ENCODE results near the gene OSBPL6.

The OSBPL6 gene

GRCh38 chr2:178238750-178239149 lies 44.4 kb downstream of the OSBPL6 start:
- no peak for DNase-seq (ENCODE audit: low read depth)

GRCh38 chr2:178241844-178242551 lies 47.7 kb downstream of the OSBPL6 start:
- no peak for DNase-seq (ENCODE audit: low read depth)

- DNase-seq (ENCODE audit: low read depth), result no peak
These were observed 48.2 kb downstream of the OSBPL6 start for GRCh38 chr2:178242552-178242883.

DNA sequence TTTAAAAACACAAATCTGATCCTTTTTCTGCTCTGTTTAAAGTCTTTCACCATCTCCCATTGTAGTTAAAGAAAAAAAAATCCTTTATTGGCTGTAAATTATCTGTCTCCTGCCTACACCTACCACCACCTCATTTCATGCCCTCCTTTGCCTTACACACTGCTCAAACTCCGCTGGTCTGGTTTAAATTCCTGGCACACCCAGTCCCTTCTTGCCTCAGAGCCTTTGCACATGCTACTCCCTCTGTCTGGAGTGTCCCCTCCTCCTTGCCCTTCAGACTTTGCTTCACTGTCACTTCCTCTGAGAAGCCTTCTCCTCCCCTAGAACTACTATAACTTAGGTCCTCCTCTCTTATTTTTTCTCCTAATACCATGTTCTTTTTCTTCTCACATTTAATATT lies 49.6 kb downstream of the OSBPL6 start:
- no peak for DNase-seq (ENCODE audit: low read depth)

GRCh38 chr2:178244777-178245176 lies 50.5 kb downstream of the OSBPL6 start:
- DNase-seq (ENCODE audit: low read depth), result no peak

- DNase-seq (ENCODE audit: low read depth), result no peak
These were observed 52.4 kb downstream of the OSBPL6 start for GRCh38 chr2:178246696-178247095.

DNA sequence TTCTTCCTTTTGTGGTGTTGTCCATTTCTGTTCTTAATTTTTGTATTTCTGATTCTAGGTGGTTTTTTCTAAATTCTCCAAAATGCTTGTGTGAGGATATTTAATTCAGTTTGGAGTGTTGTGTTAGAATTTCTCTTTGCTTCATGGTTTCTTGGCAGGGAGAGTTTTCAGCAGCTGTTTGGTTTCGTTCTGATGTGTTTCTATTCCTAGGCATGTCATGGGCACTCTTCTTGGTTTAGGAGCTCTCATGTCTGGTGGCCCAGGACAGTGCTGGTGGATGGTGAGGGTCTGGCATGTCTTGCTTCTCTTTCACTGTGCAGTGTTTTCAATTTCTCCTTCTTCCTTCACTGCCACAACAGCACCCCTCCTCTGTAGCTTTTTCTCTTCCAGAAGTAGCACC lies 52.9 kb downstream of the OSBPL6 start:
- no peak for DNase-seq (ENCODE audit: low read depth)

DNA sequence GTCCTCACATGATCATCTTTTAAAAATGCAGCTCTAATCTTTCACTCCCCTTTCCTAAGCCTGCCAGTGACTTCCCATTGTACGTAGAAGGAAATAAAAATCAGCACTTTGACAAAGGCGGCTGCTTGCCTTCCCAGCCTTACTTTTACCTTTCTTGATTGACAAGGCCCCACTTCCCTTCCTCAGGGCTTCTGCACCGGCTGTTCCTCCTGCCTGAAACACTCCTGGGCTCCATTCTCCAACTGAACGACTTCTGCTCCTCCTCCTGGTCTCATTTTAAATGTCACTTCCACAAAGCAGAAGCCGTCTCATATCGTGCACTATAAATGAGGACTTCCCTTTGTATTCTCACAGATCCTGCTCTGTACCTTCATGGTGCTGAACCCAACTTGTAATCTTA lies 56.1 kb downstream of the OSBPL6 start:
- DNase-seq (ENCODE audit: low read depth), result no peak

GRCh38 chr2:178251151-178251955 lies 57.0 kb downstream of the OSBPL6 start:
- DNase-seq (ENCODE audit: low read depth), result no peak

DNA sequence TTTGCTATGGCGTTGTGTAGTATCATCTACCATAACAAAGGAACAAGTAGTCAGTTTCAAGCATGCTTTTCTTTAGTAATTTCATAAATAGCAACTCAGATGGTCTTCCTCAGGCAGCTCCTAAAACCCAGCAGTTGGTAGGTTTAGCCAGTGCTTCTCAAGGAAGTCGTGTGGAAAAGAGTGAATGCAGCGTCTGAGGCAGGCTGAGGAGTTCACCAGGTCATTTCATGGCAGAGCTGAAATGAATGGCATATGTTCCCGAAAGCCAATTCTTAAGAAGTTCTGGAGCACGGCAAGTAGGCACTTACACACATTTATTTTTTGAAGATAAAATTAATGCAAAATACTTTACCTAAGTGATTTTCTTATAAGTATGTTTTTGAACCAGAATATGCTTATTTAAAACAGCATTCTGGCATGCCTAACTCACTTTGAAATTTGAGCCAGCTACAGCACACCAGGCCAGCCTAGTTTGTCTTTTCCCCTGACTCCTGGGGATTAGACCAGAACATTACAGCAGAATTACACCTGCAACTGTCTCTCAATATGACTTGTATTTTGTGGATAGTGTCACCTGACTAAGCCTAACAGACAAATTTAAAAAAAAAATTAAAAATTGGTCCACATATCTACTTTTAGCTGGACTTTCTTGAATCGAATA lies 62.2 kb downstream of the OSBPL6 start:
- DNase-seq (ENCODE audit: low read depth), result no peak

DNA sequence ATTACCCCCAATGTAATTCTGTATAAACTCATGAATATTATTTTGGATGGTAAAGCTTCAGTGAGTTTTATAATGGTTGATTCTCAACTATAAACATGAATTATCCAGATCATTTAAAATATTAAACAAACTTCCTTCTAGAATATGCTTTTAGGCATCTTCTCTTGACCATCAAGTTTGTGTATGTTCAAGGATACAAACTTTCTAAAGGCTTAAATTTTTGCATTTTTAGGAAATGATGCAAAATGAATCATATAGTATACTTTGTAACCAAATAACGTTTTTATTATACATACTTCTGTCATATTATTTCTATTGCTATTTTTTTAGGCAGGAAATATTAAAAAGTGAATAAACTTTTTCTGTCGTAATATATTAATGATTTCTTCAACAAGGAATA lies 62.8 kb downstream of the OSBPL6 start:
- no peak for DNase-seq (ENCODE audit: low read depth)

GRCh38 chr2:178258916-178259315 lies 64.6 kb downstream of the OSBPL6 start:
- no peak for DNase-seq (ENCODE audit: low read depth)

GRCh38 chr2:178263159-178263860 lies 69.0 kb downstream of the OSBPL6 start:
- no peak for DNase-seq (ENCODE audit: low read depth)

GRCh38 chr2:178264211-178264610 lies 69.9 kb downstream of the OSBPL6 start:
- DNase-seq (ENCODE audit: low read depth), result no peak

DNA sequence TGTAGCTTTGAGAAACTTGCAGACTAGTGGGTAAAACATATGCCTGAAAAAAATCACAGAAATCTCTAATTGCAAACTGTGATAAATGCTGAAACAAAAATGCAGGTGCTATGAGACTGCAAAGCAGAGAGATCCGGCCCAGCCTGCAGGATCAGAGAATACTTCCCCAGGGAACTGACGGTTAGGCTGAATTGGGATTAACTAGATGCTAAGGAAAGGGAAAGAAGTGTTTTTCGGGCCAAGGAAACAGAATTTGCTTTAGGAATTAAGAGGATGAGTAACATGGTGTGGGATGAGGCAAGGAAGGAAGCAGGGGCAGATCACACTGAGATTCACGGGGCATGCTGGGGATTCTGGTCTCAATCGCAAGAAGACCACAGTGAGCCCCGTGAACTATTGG lies 71.5 kb downstream of the OSBPL6 start:
- DNase-seq (ENCODE audit: low read depth), result no peak

GRCh38 chr2:178266445-178266844 lies 72.1 kb downstream of the OSBPL6 start:
- no peak for DNase-seq (ENCODE audit: low read depth)

DNA sequence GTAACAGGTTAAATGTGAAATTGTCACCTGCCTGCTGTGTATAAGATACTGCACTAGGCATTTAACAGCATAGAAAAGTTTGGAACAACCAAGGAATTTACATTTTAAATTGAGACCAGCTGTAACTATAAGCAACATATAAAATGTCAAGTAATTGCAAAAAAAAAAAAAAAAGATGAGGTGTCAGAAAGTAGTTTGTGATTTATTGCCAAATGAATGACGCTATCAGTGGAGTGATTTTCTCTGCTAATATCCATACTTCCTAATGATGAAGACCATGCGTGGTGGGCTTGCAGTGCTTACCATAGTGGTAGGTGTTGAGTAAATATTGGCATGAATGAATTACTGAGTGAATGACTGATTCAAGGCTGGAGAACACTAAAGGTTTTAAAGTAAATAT lies 73.3 kb downstream of the OSBPL6 start:
- DNase-seq (ENCODE audit: low read depth), result no peak

DNA sequence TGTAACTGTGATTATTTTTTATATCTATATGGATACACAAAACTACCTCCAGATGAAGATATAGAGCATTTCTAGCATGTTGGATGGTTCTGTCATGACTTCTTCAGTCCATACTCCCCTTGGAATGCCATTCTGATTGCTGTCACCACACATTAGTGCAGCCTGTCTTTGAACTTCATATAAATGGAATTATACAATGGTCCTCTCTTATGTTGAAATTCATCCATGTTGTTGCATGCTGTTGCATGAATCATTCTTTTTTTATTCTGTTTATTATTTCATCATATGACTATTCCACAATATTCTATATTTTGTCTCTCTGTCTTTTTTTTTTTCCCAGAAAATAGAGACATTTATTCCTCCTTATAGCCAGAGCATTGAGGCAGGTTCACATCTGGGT lies 74.1 kb downstream of the OSBPL6 start:
- no peak for DNase-seq (ENCODE audit: low read depth)

GRCh38 chr2:178269438-178270224 lies 75.3 kb downstream of the OSBPL6 start:
- DNase-seq (ENCODE audit: low read depth), result no peak

- no peak for DNase-seq (ENCODE audit: low read depth)
These were observed 76.0 kb downstream of the OSBPL6 start for GRCh38 chr2:178270338-178270737.

- no peak for DNase-seq (ENCODE audit: low read depth)
These were observed 76.8 kb downstream of the OSBPL6 start for GRCh38 chr2:178271094-178271493.
